Osteoblast (primary cell): ENCODE results near the gene CKAP2L. TPM values are rescaled to one million over a fixed set of nuclear protein-coding genes. Genes with fewer than 3 reads are reported as not detected.
A peak's percentile ranks its signal among the peaks of the same experiment; 100 is the strongest.

ENCODE experiments used
- DNase-seq: peaks from one replicate; pipeline ENCODE4 v3.0.0; 2011; ENCODE audit warnings: low spot score, mixed read lengths; ENCODE audit not compliant: insufficient read length; ENCODE audit errors: missing footprints
- H2AFZ ChIP-seq: 2 replicates; pipeline ENCODE4 v1.6.0; 2011; ENCODE audit warnings: mild to moderate bottlenecking, low read length
- H3K27ac ChIP-seq: 2 replicates; pipeline ENCODE4 v1.5.1; 2011; ENCODE audit warnings: mild to moderate bottlenecking, low read depth, low read length, moderate library complexity
- H3K27me3 ChIP-seq: 2 replicates; pipeline ENCODE4 v1.6.0; 2012; ENCODE audit warnings: mild to moderate bottlenecking, control low read depth, inconsistent platforms, low read length, moderate library complexity; ENCODE audit not compliant: insufficient read depth
- H3K36me3 ChIP-seq: 2 replicates; pipeline ENCODE4 v1.5.1; 2011; ENCODE audit warnings: mild to moderate bottlenecking, low read length, control low read depth, moderate library complexity; ENCODE audit not compliant: insufficient read depth
- H3K4me1 ChIP-seq: 2 replicates; pipeline ENCODE4 v1.5.1; 2011; ENCODE audit warnings: mild to moderate bottlenecking, low read length, control low read depth, moderate library complexity; ENCODE audit not compliant: insufficient read depth
- H3K4me2 ChIP-seq: 2 replicates; pipeline ENCODE4 v1.6.0; 2011; ENCODE audit warnings: mild to moderate bottlenecking, low read length; ENCODE audit not compliant: insufficient read depth
- H3K4me3 ChIP-seq: fragments of 200-600 bp; sonication (generic); 3 replicates; pipeline ENCODE4 v1.5.1; 2012; ENCODE audit warnings: mild to moderate bottlenecking, low read length, inconsistent platforms; ENCODE audit not compliant: insufficient read depth
- H3K79me2 ChIP-seq: 2 replicates; pipeline ENCODE4 v1.6.0; 2012; ENCODE audit warnings: mild to moderate bottlenecking, low read length, control low read depth, inconsistent platforms; ENCODE audit not compliant: insufficient read depth
- H3K9me3 ChIP-seq: 2 replicates; pipeline ENCODE4 v1.5.1; 2011; ENCODE audit warnings: low read depth, low read length, control low read depth
- H4K20me1 ChIP-seq: 2 replicates; pipeline ENCODE4 v1.6.0; 2012; ENCODE audit warnings: mild to moderate bottlenecking, low read length, control low read depth; ENCODE audit not compliant: insufficient read depth
- total RNA-seq: library from RNA; depleted of rRNA; stranded (reverse); fragments of >200 nt; gene quantifications from 2 replicates; pipeline ENCODE4 v1.2.3, GENCODE V29; 2012
- TF ChIP-seq, protein P1 (sequence below): IDR thresholded peaks from 2 replicates; pipeline ENCODE4 v1.5.1; 2011; ENCODE audit warnings: mild to moderate bottlenecking, low read depth, low read length, moderate library complexity; ENCODE audit errors: extremely low read depth

The CKAP2L gene
- total RNA-seq, 1 donor: 1.1 TPM

DNA sequence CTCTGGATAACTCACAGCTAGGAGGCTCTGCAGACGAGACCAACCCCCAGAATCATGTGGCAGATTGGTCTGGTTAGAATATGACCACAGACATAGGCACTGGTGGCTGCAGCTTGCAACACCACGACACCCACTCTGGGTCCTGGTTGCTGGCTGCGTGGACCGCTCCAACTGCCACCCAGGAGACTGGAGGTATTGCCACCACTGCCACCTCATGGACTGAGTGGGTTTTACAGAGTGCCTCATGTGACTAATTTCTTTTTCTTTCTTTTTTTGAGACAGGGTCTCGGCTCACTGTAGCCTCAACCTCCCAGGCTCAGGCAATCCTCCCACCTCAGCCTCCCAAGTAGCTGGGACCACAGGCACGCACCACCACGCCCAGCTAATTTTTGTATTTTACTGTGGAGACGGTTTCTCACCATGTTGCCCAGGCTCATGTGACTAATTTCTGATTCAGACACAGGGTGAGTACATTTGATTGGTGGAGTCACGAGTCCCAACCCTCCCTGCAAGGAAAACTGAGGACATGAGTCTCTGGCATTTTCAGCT lies 73.5 kb downstream of the CKAP2L start:
- H3K9me3 ChIP-seq: no peaks in the 10 kb centered on the region
- H3K4me3 ChIP-seq: peak overlapping the region; percentile 41
- DNase-seq: peak; percentile 88
- peak overlapping the region; percentile 95 for H3K27ac ChIP-seq
- no peaks in the 10 kb centered on the region for H3K36me3 ChIP-seq
- H3K79me2 ChIP-seq: no peaks in the 10 kb centered on the region
- TF ChIP-seq, protein P1, sequence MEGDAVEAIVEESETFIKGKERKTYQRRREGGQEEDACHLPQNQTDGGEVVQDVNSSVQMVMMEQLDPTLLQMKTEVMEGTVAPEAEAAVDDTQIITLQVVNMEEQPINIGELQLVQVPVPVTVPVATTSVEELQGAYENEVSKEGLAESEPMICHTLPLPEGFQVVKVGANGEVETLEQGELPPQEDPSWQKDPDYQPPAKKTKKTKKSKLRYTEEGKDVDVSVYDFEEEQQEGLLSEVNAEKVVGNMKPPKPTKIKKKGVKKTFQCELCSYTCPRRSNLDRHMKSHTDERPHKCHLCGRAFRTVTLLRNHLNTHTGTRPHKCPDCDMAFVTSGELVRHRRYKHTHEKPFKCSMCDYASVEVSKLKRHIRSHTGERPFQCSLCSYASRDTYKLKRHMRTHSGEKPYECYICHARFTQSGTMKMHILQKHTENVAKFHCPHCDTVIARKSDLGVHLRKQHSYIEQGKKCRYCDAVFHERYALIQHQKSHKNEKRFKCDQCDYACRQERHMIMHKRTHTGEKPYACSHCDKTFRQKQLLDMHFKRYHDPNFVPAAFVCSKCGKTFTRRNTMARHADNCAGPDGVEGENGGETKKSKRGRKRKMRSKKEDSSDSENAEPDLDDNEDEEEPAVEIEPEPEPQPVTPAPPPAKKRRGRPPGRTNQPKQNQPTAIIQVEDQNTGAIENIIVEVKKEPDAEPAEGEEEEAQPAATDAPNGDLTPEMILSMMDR: peak; percentile 54
- peak overlapping the region; percentile 52 for H3K4me2 ChIP-seq
- no peaks in the 10 kb centered on the region for H3K27me3 ChIP-seq
- H3K4me1 ChIP-seq: peaks cover 32% of the 10 kb centered on the region
- H2AFZ ChIP-seq: peak overlapping the region; percentile 80
- no peaks in the 10 kb centered on the region for H4K20me1 ChIP-seq

DNA sequence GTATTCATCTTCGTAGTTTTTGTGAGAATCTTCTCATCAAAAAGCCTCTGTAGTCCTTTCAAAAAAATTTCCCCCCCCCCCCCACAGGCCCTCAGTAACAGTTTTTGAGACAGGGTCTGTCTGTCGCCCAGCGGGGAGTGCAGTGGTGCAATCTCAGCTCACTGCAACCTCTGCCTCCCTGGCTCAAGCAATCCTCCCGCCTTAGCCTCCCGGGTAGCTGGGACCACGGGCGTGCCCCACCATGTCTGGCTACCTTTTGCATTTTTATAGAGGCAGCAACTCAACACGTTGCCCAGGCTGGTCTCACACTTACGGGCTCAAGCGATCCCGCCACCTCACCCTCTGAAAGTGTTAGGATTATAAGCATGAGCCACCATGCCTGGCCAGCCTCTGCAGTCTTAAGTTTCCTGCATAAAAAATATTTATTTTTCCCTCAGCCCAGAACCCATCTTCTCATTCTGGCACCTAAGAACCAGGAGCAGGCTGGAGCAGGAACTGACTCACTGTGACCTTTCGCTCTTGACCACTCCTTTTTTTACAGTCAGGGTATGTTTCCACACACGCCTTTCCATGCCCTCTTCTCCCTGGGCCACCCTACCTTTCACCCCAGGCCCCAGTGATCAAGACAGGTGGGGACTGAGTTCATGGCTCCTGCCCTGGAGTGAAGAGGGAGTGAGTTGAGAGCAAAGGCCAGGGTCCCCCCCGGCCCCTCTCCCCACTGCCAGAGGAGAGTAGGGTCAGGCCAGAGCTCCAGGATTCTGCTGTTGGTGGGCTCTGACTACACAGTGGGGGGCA lies 76.1 kb downstream of the CKAP2L start:
- Histone ChIP-seq H4K20me1 (no peaks in the 10 kb centered on the region), H3K4me1 (peaks cover 32% of the 10 kb centered on the region), H2AFZ (peak overlapping the region; percentile 68), H3K9me3 (no peaks in the 10 kb centered on the region), H3K4me3 (no peak overlapping the region), H3K4me2 (no peak overlapping the region), H3K79me2 (no peaks in the 10 kb centered on the region), H3K27ac (no peak overlapping the region), H3K36me3 (no peaks in the 10 kb centered on the region), H3K27me3 (no peaks in the 10 kb centered on the region)
- TF ChIP-seq, protein P1: no peak
- peak; percentile 88 for DNase-seq

DNA sequence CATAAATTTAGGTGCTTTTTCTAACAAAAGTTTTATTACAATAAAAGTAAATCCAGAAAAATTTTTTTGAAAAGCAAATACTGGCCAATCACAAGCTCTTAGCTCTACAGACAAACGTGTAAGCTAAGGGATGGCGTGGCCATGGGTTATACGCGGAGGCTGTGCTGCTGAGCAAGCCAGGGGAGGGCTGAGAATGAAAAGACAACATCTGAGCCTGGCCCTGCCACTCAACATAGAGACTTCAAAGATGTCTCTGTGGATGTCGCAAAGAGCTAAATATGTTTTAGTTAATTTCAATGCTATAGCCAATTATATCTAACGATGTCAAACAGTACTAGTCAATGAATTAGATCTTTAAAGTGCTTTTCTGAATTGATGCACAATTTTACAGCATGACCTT lies 76.9 kb downstream of the CKAP2L start:
- no peak overlapping the region for H3K4me3 ChIP-seq
- no peaks in the 10 kb centered on the region for H4K20me1 ChIP-seq
- H3K27me3 ChIP-seq: no peaks in the 10 kb centered on the region
- no peaks in the 10 kb centered on the region for H3K36me3 ChIP-seq
- H3K4me1 ChIP-seq: peaks cover 24% of the 10 kb centered on the region
- H3K79me2 ChIP-seq: no peaks in the 10 kb centered on the region
- no peaks in the 10 kb centered on the region for H3K9me3 ChIP-seq
- no peak for DNase-seq
- TF ChIP-seq, protein P1: no peak
- no peak overlapping the region for H3K4me2 ChIP-seq
- H2AFZ ChIP-seq: no peak overlapping the region
- no peak overlapping the region for H3K27ac ChIP-seq

Other genes starting within 250 kb of the CKAP2L start
- gene POLR1B, start 222.1 kb downstream of the CKAP2L start, total RNA-seq: 10.5 and 10.9 TPM in 2 replicates
- 7.7 and 10.1 TPM in 2 replicates for gene CHCHD5, start 180.0 kb downstream of the CKAP2L start, total RNA-seq
- 96.3 and 131 TPM in 2 replicates for gene SLC20A1, start 118.7 kb downstream of the CKAP2L start, total RNA-seq
- not detected in 2 replicates for gene NT5DC4, start 43.6 kb downstream of the CKAP2L start, total RNA-seq
- not detected in 2 replicates for gene IL1A, start 19.9 kb upstream of the CKAP2L start, total RNA-seq
- 0.36 TPM in 1 of 2 replicates, not detected in the other for gene IL1B, start 72.2 kb upstream of the CKAP2L start, total RNA-seq
- not detected in 2 replicates for gene IL37, start 146.6 kb upstream of the CKAP2L start, total RNA-seq
- not detected in 2 replicates for gene IL36G, start 213.4 kb upstream of the CKAP2L start, total RNA-seq
- gene IL36A, start 240.8 kb upstream of the CKAP2L start, total RNA-seq: not detected in 2 replicates